Stimulated activated CD8-positive, alpha-beta memory T cell treated with anti-CD3 and anti-CD28 coated beads, Interleukin-15, amount 100 ng/mL, for 4 hours (primary cell): ENCODE measurements around the gene GRHPR.
"Not testable (repeated sequence)": the region's sequence is repeated elsewhere in the genome, so short reads cannot be mapped to it uniquely, and the experiment has no call there.

Source experiments
- DNase-seq, 2 donors: peaks; one replicate each; pipeline ENCODE4 v3.0.0-alpha.2; 2020; ENCODE audit warnings: low read depth in 2 of 2

The GRHPR gene

GRCh38 chr9:37422289-37423104 lies at the start of gene GRHPR:
GRHPR (plus strand) TSS chr9:37422696; CDS start chr9:37422751, 55 bp downstream.
- peak; percentile 79 to 80 for DNase-seq

- no peak for DNase-seq
Observed at GRCh38 chr9:37372839-37373238, 49.7 kb upstream of the GRHPR start.

- DNase-seq, result no peak
Observed at GRCh38 chr9:37373621-37374020, 48.9 kb upstream of the GRHPR start.

- DNase-seq, result no peak
Observed at GRCh38 chr9:37374892-37375291, 47.6 kb upstream of the GRHPR start.

GRCh38 chr9:37377688-37378612 lies 44.5 kb upstream of the GRHPR start:
- no peak for DNase-seq

- no peak for DNase-seq
Observed at GRCh38 chr9:37378613-37379004, 43.9 kb upstream of the GRHPR start.

GRCh38 chr9:37379835-37380234 lies 42.7 kb upstream of the GRHPR start:
- DNase-seq, result no peak

GRCh38 chr9:37380570-37380969 lies 41.9 kb upstream of the GRHPR start:
- no peak for DNase-seq

- no peak for DNase-seq
Observed at GRCh38 chr9:37381094-37381741, 41.3 kb upstream of the GRHPR start.

GRCh38 chr9:37382161-37382981 lies 40.1 kb upstream of the GRHPR start:
- no peak for DNase-seq

- DNase-seq, result no peak
Observed at GRCh38 chr9:37382982-37383357, 39.5 kb upstream of the GRHPR start.

GRCh38 chr9:37383393-37383792 lies 39.1 kb upstream of the GRHPR start:
- DNase-seq, result no peak

GRCh38 chr9:37383876-37384746 lies 38.4 kb upstream of the GRHPR start:
- DNase-seq, result no peak

- DNase-seq, result no peak
Observed at GRCh38 chr9:37385286-37385685, 37.2 kb upstream of the GRHPR start.

GRCh38 chr9:37386988-37387387 lies 35.5 kb upstream of the GRHPR start:
- no peak for DNase-seq

- DNase-seq, result no peak
Observed at GRCh38 chr9:37390759-37391158, 31.7 kb upstream of the GRHPR start.

GRCh38 chr9:37392272-37392671 lies 30.2 kb upstream of the GRHPR start:
- DNase-seq, result no peak

- DNase-seq, result no peak
Observed at GRCh38 chr9:37395229-37395628, 27.3 kb upstream of the GRHPR start.

GRCh38 chr9:37395663-37396062 lies 26.8 kb upstream of the GRHPR start:
- no peak for DNase-seq

GRCh38 chr9:37397948-37398347 lies 24.5 kb upstream of the GRHPR start:
- not testable (repeated sequence) for DNase-seq
